GM18508 (cell line): ENCODE results near the gene KISS1.
"Not testable (repeated sequence)": the region's sequence is repeated elsewhere in the genome, so short reads cannot be mapped to it uniquely, and the experiment has no call there.

Source experiments
- ATAC-seq: cut with Tn5 transposase; IDR thresholded peaks from one replicate; pipeline ENCODE4 v1.9.1; 2021; ENCODE audit warnings: moderate number of reproducible peaks; ENCODE audit not compliant: insufficient read depth, unreplicated experiment

The KISS1 gene

GRCh38 chr1:204196068-204196795 is at the start of gene KISS1:
KISS1 (minus strand) TSS chr1:204196491; CDS start chr1:204192876, 3,615 bp downstream.
- no peak for ATAC-seq

GRCh38 chr1:204242920-204243319 is 46.6 kb upstream of the KISS1 start:
- ATAC-seq, result no peak

GRCh38 chr1:204241914-204242313 is 45.6 kb upstream of the KISS1 start:
- no peak for ATAC-seq

- ATAC-seq, result no peak
These were observed 44.8 kb upstream of the KISS1 start for GRCh38 chr1:204241050-204241449.

GRCh38 chr1:204240233-204240632 is 43.9 kb upstream of the KISS1 start:
- no peak for ATAC-seq

GRCh38 chr1:204239401-204239800 is 43.1 kb upstream of the KISS1 start:
- not testable (repeated sequence) for ATAC-seq

GRCh38 chr1:204238520-204238919 is 42.2 kb upstream of the KISS1 start:
- ATAC-seq, result not testable (repeated sequence)

GRCh38 chr1:204237515-204237914 is 41.2 kb upstream of the KISS1 start:
- ATAC-seq, result not testable (repeated sequence)

GRCh38 chr1:204232526-204232925 is 36.2 kb upstream of the KISS1 start:
- ATAC-seq, result no peak

GRCh38 chr1:204230211-204230610 is 33.9 kb upstream of the KISS1 start:
- no peak for ATAC-seq

- ATAC-seq, result no peak
These were observed 32.6 kb upstream of the KISS1 start for GRCh38 chr1:204228896-204229295.

- no peak for ATAC-seq
These were observed 31.9 kb upstream of the KISS1 start for GRCh38 chr1:204227996-204228785.

- no peak for ATAC-seq
These were observed 31.1 kb upstream of the KISS1 start for GRCh38 chr1:204227351-204227750.

- ATAC-seq, result no peak
These were observed 29.8 kb upstream of the KISS1 start for GRCh38 chr1:204225841-204226735.

GRCh38 chr1:204224655-204225054 is 28.4 kb upstream of the KISS1 start:
- no peak for ATAC-seq

GRCh38 chr1:204223129-204223860 is 27.0 kb upstream of the KISS1 start:
- no peak for ATAC-seq

- ATAC-seq, result no peak
These were observed 26.4 kb upstream of the KISS1 start for GRCh38 chr1:204222764-204223055.

GRCh38 chr1:204222006-204222763 is 25.9 kb upstream of the KISS1 start:
- no peak for ATAC-seq

- no peak for ATAC-seq
These were observed 25.0 kb upstream of the KISS1 start for GRCh38 chr1:204221271-204221670.
